ENCODE data around the gene ACOXL. TPM values are rescaled to one million over a fixed set of nuclear protein-coding genes. Genes with fewer than 3 reads are reported as not detected.
A peak's percentile ranks its signal among the peaks of the same experiment; 100 is the strongest.
"Not testable (repeated sequence)": the region's sequence is repeated elsewhere in the genome, so short reads cannot be mapped to it uniquely, and the experiment has no call there.

ACOXL gene
- total and polyA plus RNA-seq, 9 of the 15 experiments (the other 6 are each of a cell fraction or from before 2014, with no cell fraction given), result 0.31 to 0.56 TPM; not detected in 7

- FAIRE-seq (peak; percentile 90), ATAC-seq (peak; percentile 65), DNase-seq (ENCODE audit: extremely low read depth in 1 of 4, low spot score in 3 of 4) (peak in 1 of 4 experiments; percentile 88)
- intact Hi-C loops (cut with micrococcal nuclease), result loop anchor here (2.0 kb wide), 1 partner anchor 17 kb away; the partner anchor contains the start of gene BUB1
- peak overlapping the region; percentile 77 for H3K27ac ChIP-seq (ENCODE audit: extremely low read depth, low read depth, low read length)
- H4K20me1 ChIP-seq (replicated peaks; ENCODE audit: control insufficient read depth, insufficient read depth, low read length); H3K27me3 ChIP-seq (ENCODE audit: control insufficient read depth in 2 of 2, insufficient read depth in 2 of 2, low read length in 2 of 2); H3K4me3 ChIP-seq; H3K9me1 ChIP-seq (ENCODE audit: control insufficient read depth, insufficient read depth, low read length); H3K9me3 ChIP-seq (replicated peaks; ENCODE audit: control insufficient read depth, insufficient read depth, low read depth, low read length); CTCF ChIA-PET (ENCODE audit: low intra/inter-chr PET ratio); H3K79me2 ChIP-seq (ENCODE audit: control insufficient read depth, insufficient read depth, low read length); BruUV-seq (replicated peaks); H3K36me3 ChIP-seq (ENCODE audit: control insufficient read depth, insufficient read depth, low read length); in situ Hi-C loops (cut with MboI); TF ChIP-seq ATF1 (CRISPR knock-in tag; IDR thresholded peaks at IDR 0.05): not testable (repeated sequence)
- H3K4me1 ChIP-seq (replicated peaks in 1 of 2; ENCODE audit: control insufficient read depth in 2 of 2, insufficient read depth in 2 of 2, low read length in 2 of 2), result peaks cover 22 to 46% of the 10 kb centered on the region in 2 experiments; a peak in 4 of 5 replicates
- POLR2A ChIA-PET, result interaction anchor here (0.5 to 2.6 kb wide), 5 partner anchors 16 to 25 kb away, joined by 3 to 11 read pairs (median 4); partner anchors contain the start of gene BUB1
- H3K4me2 ChIP-seq (ENCODE audit: insufficient read depth, low read length), result peak overlapping the region; percentile 45
- WGBS (ENCODE audit: insufficient coverage, low coverage, missing lambda C conversion rate), result 0% methylated on average over 3 of the region's 5 CpGs
- H3K9ac ChIP-seq (ENCODE audit: insufficient read depth in 1 of 2, low read depth in 2 of 2, low read length in 2 of 2), result peak overlapping the region; percentile 18 to 45; a peak in 3 of 4 replicates
- peak overlapping the region; percentile 75 for H2AFZ ChIP-seq (ENCODE audit: low read depth, low read length)
- TF ChIP-seq LEF1 (IDR thresholded peaks at IDR 0.05) (peak; percentile 67; the same call in 1 of the 2 replicates), ATF1 (tag; IDR thresholded peaks at IDR 0.05) (peak; percentile 30; the same call in 1 of the 2 replicates), TCF3 (CRISPR knock-in tag; IDR thresholded peaks at IDR 0.05) (peak; percentile 43; the same call in 1 of the 2 replicates), SMARCE1 (IDR thresholded peaks at IDR 0.05) (peak; percentile 65; the same call in 1 of the 2 replicates), TAF9B (IDR thresholded peaks at IDR 0.05; ENCODE audit: partially characterized antibody) (peak; percentile 31), POLR2AphosphoS5 (IDR thresholded peaks at IDR 0.05; ENCODE audit: control insufficient read depth, insufficient read depth, low read depth, low read length) (0 out of 2 replicates have a peak, but pooled peaks have one; percentile 18), SMAD4 (CRISPR knock-in tag; conservative IDR thresholded peaks at IDR 0.05) (peak; percentile 61; the same call in 1 of the 2 replicates), MGA (IDR thresholded peaks at IDR 0.05) (peak; percentile 60)
Measured at GRCh38 chr2:110695146-110695898, 37.1 kb upstream of the ACOXL start.

Measured in K562 (cell line).